Measurements from ENCODE around the gene MSRB3. TPM values are rescaled to one million over a fixed set of nuclear protein-coding genes. Genes with fewer than 3 reads are reported as not detected.

The MSRB3 gene
- total and polyA plus RNA-seq, 2 of the 8 experiments (the other 6 are each of a cell fraction or from before 2014, with no cell fraction given): 0.32 to 1.2 TPM

DNA sequence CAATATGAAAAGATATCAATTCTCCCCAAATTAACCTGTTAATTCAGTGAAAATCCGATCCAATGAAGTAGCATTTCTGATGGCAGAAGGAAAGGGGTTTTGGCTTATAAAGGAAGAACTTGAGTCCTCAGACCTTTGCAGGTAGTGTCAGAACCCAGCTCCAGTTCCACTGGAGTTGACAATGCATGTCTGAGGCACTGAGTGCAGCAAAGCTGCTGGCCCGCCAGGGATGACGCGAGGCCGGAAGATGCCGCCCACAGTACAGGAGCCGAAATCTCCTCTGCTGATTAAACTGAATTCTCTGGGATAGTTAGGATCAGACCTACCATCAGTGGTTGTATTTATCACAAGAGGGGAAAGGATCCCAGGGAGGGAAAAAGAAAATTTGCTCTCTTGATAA is 220.7 kb downstream of the MSRB3 start:
- Histone ChIP-seq H2BK120ac (replicated peaks; ENCODE audit: low read depth, low read length) (no peak overlapping the region), H3K4ac (replicated peaks; ENCODE audit: insufficient read length, low read depth, low read length) (no peak overlapping the region), H4K8ac (ENCODE audit: extremely low read depth, insufficient read depth, low read length) (no peak overlapping the region), H2BK20ac (ENCODE audit: low read length) (no peak overlapping the region), H3K27ac (ENCODE audit: low read depth, low read length) (no peak overlapping the region), H2BK15ac (ENCODE audit: low read length) (no peak overlapping the region), H3K23ac (ENCODE audit: insufficient read length) (no peak overlapping the region), H3K36me3 (ENCODE audit: control insufficient read depth in 2 of 4, insufficient read depth in 4 of 4, low read length in 3 of 4) (no peaks in the 10 kb centered on the region), H3K9ac (replicated peaks in 1 of 4; ENCODE audit: extremely low read depth in 1 of 4, low read depth in 3 of 4, low read length in 3 of 4) (no peak overlapping the region), H2AK5ac (ENCODE audit: low read depth, low read length) (no peak overlapping the region), H3K4me3 (ENCODE audit: extremely low read depth in 1 of 4, insufficient read depth in 2 of 4, low read depth in 3 of 4, low read length in 4 of 4) (no peak overlapping the region), H3K23me2 (ENCODE audit: low read depth, low read length) (no peaks in the 10 kb centered on the region), H3K79me2 (ENCODE audit: control insufficient read depth in 1 of 2, insufficient read depth in 2 of 2, low read length in 2 of 2) (no peaks in the 10 kb centered on the region), H4K5ac (ENCODE audit: insufficient read length, low read depth, low read length) (no peak overlapping the region), H3K14ac (ENCODE audit: insufficient read length) (no peak overlapping the region), H3K4me1 (replicated peaks in 1 of 4; ENCODE audit: control insufficient read depth in 3 of 4, insufficient read depth in 4 of 4, low read length in 3 of 4) (peaks cover 0 to 3% (median 1%) of the 10 kb centered on the region in 4 experiments; a peak in 1 of 7 replicates), H4K20me1 (replicated peaks in 1 of 2; ENCODE audit: control insufficient read depth in 1 of 2, insufficient read depth in 2 of 2, low read length in 2 of 2) (no peaks in the 10 kb centered on the region), H3K56ac (replicated peaks; ENCODE audit: insufficient read length, low read depth, low read length) (no peak overlapping the region), H3K27me3 (replicated peaks in 1 of 4; ENCODE audit: control insufficient read depth in 3 of 4, extremely low read depth in 1 of 4, insufficient read depth in 3 of 4, low read length in 3 of 4) (no peaks in the 10 kb centered on the region), H3K9me3 (ENCODE audit: insufficient read depth in 2 of 2, low read depth in 1 of 2, low read length in 1 of 2) (no peaks in the 10 kb centered on the region), H4K91ac (replicated peaks; ENCODE audit: insufficient read length, low read length) (no peak overlapping the region), H2BK5ac (ENCODE audit: low read depth, low read length) (no peak overlapping the region), H3K79me1 (ENCODE audit: low read depth, low read length) (no peaks in the 10 kb centered on the region), H2AFZ (ENCODE audit: low read length) (no peak overlapping the region), H3K18ac (ENCODE audit: extremely low read depth, low read length) (no peak overlapping the region), H2BK12ac (ENCODE audit: low read depth, low read length) (no peak overlapping the region), H3K4me2 (ENCODE audit: insufficient read depth in 1 of 2, low read depth in 2 of 2, low read length in 2 of 2) (no peak overlapping the region)
- FAIRE-seq (no peak), DNase-seq (ENCODE audit: low read depth in 1 of 2, low spot score in 2 of 2) (no peak)
- POLR2A ChIA-PET (ENCODE audit: partially characterized antibody): no interaction called here
- TF ChIP-seq SIRT6 (IDR thresholded peaks at IDR 0.05; ENCODE audit: low read length) (no peak), RAD21 (IDR thresholded peaks at IDR 0.05 in 1 of 2, conservative IDR thresholded peaks at IDR 0.05 in 1 of 2; ENCODE audit: low read depth in 2 of 2, low read length in 2 of 2) (no peak), SP1 (IDR thresholded peaks at IDR 0.05; ENCODE audit: low read depth, low read length) (no peak), POU5F1 (IDR thresholded peaks at IDR 0.05; ENCODE audit: low read depth, low read length) (no peak), EZH2 (IDR thresholded peaks at IDR 0.05; ENCODE audit: low read depth, low read length, severe bottlenecking) (no peak), TAF7 (optimal IDR thresholded peaks at IDR 0.05; ENCODE audit: borderline replicate concordance, low read depth, low read length) (no peak), ZNF274 (IDR thresholded peaks at IDR 0.05; ENCODE audit: borderline replicate concordance, extremely low read depth, low read length) (no peak), EGR1 (IDR thresholded peaks at IDR 0.05; ENCODE audit: borderline replicate concordance, low read depth, low read length) (no peak)
- 90% methylated on average over 7 of the region's 7 CpGs; no CpG with 5 or more reads in 1 of the 2 experiments for WGBS, 2 experiments (ENCODE audit: extremely low coverage in 1 of 2, insufficient coverage in 1 of 2, insufficient read length in 1 of 2, insufficient replicate concordance in 2 of 2, low coverage in 1 of 2, low lambda C conversion rate in 2 of 2, missing lambda C conversion rate in 1 of 2)
- CTCF ChIA-PET (ENCODE audit: partially characterized antibody): interaction anchor here (1.6 kb wide), 1 partner anchor 11 kb away, joined by 3 read pairs; no protein-coding TSS in a partner anchor
